Chondrocyte (in vitro differentiated cells): ENCODE measurements around the gene ADGRB3. TPM values are rescaled to one million over a fixed set of nuclear protein-coding genes. Genes with fewer than 3 reads are reported as not detected.

Experiments used
- DNase-seq: peaks from one replicate; pipeline ENCODE4 v3.0.0; 2021; ENCODE audit warnings: mixed read lengths, low spot score
- H3K27ac Mint-ChIP-seq: one replicate; pipeline ENCODE4 v1.8.0; 2021; ENCODE audit warnings: mild to moderate bottlenecking, moderate library complexity, mixed read lengths; ENCODE audit not compliant: unreplicated experiment
- H3K27me3 Mint-ChIP-seq: 2 replicates; pipeline ENCODE4 v1.8.0; 2021; ENCODE audit warnings: low read depth, mixed read lengths
- H3K36me3 Mint-ChIP-seq: 2 replicates; pipeline ENCODE4 v1.8.0; 2021; ENCODE audit warnings: low read depth, mixed read lengths
- H3K4me1 Mint-ChIP-seq: 2 replicates; pipeline ENCODE4 v1.8.0; 2021; ENCODE audit warnings: low read depth, mild to moderate bottlenecking, mixed read lengths
- H3K4me3 Mint-ChIP-seq: one replicate; pipeline ENCODE4 v1.8.0; 2021; ENCODE audit warnings: mild to moderate bottlenecking, moderate library complexity, mixed read lengths; ENCODE audit not compliant: unreplicated experiment
- H3K9me3 Mint-ChIP-seq: 2 replicates; pipeline ENCODE4 v1.8.0; 2021; ENCODE audit warnings: low read depth, mixed read lengths
- total RNA-seq: library from RNA; stranded (reverse); gene quantifications from 3 replicates; pipeline ENCODE4 v1.2.1, GENCODE V29; 2021
- TF ChIP-seq, protein P1 (sequence below): fragments of 200-600 bp; sonication (generic); IDR thresholded peaks from 2 replicates; pipeline ENCODE4 v1.5.0; 2021; ENCODE audit warnings: antibody characterized with exemption, mild to moderate bottlenecking, moderate library complexity

The ADGRB3 gene
- total RNA-seq, 1 donor from 2014 or later = not detected

DNA sequence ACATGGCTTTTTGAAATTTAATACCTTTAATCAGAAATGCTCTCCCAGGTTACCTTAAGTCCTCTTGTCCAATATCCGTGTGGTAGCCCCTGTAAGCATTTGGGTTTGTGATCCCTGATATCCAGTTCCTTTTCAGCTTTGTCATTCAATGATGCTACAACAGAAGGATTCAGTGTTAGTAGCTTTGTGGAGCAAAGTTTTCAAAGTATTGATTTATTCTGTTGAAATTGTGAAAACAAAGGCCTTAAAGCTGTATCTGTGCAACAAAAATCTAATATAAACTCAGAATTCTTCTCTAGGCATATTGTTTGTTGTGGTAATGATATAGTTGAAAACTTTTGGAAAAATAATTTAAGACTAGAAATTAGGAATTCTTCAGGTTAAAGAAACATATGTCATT lies 91.9 kb downstream of the ADGRB3 start:
- DNase-seq = no peak
- Mint-ChIP-seq H3K36me3 (no peaks in the 10 kb centered on the region), H3K4me3 (no peak overlapping the region), H3K9me3 (no peaks in the 10 kb centered on the region), H3K4me1 (no peaks in the 10 kb centered on the region), H3K27ac (no peak overlapping the region), H3K27me3 (peaks cover 2% of the 10 kb centered on the region)
- TF ChIP-seq, protein P1, sequence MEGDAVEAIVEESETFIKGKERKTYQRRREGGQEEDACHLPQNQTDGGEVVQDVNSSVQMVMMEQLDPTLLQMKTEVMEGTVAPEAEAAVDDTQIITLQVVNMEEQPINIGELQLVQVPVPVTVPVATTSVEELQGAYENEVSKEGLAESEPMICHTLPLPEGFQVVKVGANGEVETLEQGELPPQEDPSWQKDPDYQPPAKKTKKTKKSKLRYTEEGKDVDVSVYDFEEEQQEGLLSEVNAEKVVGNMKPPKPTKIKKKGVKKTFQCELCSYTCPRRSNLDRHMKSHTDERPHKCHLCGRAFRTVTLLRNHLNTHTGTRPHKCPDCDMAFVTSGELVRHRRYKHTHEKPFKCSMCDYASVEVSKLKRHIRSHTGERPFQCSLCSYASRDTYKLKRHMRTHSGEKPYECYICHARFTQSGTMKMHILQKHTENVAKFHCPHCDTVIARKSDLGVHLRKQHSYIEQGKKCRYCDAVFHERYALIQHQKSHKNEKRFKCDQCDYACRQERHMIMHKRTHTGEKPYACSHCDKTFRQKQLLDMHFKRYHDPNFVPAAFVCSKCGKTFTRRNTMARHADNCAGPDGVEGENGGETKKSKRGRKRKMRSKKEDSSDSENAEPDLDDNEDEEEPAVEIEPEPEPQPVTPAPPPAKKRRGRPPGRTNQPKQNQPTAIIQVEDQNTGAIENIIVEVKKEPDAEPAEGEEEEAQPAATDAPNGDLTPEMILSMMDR = no peak

DNA sequence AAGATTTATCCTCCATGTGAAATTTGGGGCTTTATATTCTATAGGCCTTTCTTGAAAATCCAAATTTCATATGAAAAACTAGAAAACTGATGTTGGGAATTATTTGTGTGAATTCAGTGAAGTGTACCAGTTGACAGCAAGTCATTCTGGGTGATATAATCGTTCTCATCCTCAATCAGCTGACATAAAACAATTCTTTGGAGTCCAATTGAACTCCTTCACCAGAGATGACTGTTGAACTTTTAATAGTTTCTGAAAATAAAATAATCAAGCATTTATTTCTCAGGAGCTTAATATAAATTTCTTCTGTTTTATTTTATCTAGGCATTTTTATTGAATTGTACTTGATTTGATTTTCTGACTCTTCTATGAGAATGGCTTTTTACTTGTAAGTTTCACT lies 92.6 kb downstream of the ADGRB3 start:
- no peak for DNase-seq
- Mint-ChIP-seq H3K27ac (no peak overlapping the region), H3K4me1 (no peaks in the 10 kb centered on the region), H3K27me3 (peaks cover 2% of the 10 kb centered on the region), H3K4me3 (no peak overlapping the region), H3K36me3 (no peaks in the 10 kb centered on the region), H3K9me3 (no peaks in the 10 kb centered on the region)
- TF ChIP-seq, protein P1 = no peak

DNA sequence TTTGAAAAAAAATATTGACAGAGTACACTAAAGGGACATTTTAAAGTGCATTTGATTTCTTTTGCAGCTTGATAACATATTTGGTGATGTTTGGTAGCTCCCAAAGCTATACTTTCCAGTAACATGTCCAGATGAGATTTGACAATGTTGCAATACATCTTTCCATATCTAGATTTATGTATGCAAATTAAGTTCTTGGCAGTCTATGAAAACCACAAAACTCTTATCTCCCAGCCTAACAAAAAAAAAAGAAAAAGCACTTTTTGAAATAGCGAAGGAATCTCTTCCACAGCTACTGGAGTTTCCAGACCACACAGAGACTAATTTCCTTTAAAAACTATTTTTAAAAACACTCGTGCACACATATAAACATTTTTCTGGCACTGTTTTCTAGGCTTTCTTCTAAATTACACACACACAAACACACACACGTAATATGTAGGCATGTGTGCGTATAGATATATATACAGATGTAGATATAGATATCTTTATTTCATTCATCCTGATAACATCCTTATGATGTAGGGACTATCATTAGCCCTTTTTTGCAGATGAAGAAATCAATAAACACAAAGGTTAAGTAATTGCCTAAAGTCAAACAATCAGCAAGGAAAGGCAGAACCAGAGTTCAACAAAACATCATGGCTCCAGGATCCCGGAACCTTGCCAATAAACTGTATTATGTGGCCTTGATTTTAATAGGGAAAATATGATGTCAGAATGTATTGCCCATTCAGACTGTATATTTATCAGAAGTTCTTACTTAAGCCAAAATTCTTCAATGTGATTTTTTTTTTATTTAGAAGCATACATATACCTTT lies 93.3 kb downstream of the ADGRB3 start:
- no peak for DNase-seq
- H3K9me3 Mint-ChIP-seq = no peaks in the 10 kb centered on the region
- H3K4me1 Mint-ChIP-seq = no peaks in the 10 kb centered on the region
- no peaks in the 10 kb centered on the region for H3K27me3 Mint-ChIP-seq
- no peak overlapping the region for H3K4me3 Mint-ChIP-seq
- TF ChIP-seq, protein P1 = no peak
- no peaks in the 10 kb centered on the region for H3K36me3 Mint-ChIP-seq
- H3K27ac Mint-ChIP-seq = no peak overlapping the region

DNA sequence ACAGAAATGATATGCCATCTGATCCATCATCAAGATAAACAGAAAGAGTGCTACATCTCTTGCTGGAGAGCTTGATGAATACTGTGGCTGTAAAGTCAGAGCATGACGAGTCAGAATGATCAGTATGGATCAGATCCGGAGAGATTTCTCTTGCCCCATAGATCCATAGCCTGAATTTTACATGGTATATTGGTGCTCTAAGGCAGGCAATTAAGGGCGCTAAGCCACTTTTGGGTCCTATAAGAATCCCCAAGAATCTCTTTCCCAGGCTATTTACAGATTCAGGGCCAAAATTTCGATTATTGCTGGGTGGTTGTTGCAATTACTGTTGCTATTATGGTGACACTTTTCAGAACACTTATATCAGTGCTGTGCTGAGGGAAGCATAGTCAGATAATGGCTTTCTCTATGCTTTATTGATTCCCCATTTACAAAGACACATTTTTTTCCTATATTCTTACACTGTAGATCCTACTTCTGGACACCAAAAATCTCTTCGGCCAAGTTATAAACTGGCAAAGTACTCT lies 94.4 kb downstream of the ADGRB3 start:
- TF ChIP-seq, protein P1 = no peak
- H3K4me1 Mint-ChIP-seq = no peaks in the 10 kb centered on the region
- no peak overlapping the region for H3K27ac Mint-ChIP-seq
- no peak for DNase-seq
- H3K36me3 Mint-ChIP-seq = no peaks in the 10 kb centered on the region
- no peaks in the 10 kb centered on the region for H3K27me3 Mint-ChIP-seq
- no peak overlapping the region for H3K4me3 Mint-ChIP-seq
- H3K9me3 Mint-ChIP-seq = no peaks in the 10 kb centered on the region

DNA sequence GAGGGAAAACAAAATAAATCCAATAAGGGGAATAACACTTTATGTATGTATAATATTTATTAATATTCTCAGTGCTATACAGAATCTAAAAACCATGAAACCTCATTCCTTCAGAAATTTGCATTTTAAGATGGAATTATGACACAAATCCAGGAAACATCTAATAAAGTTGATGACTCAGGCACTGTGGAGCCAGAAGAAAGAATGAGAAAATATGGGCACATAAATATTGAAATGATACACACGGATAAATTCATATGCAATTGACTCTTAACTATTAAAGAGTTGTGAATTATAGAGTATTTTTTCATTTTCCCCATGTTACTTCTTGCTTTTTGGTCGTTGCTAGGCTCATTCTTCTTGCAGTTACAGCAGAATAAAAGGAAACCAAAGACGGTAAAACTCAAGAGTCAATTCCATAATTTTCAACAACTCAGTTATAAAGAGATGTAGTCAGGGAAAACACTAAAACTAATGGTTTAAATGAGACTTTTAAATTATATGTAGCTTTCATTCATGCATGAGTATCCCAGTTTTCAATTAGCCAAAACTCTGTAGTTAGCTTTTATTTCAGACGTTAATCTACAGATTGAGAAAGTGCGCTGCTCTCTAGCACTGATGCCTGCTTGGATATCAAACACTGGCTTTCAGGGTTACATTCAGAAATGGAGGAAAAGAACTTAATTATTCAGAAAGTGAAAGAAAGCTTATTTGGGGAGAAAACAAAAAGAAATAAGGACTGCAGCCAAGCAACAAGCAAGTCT lies 95.4 kb downstream of the ADGRB3 start:
- Mint-ChIP-seq H3K4me3 (no peak overlapping the region), H3K36me3 (no peaks in the 10 kb centered on the region), H3K27me3 (no peaks in the 10 kb centered on the region), H3K4me1 (no peaks in the 10 kb centered on the region), H3K9me3 (no peaks in the 10 kb centered on the region), H3K27ac (no peak overlapping the region)
- no peak for DNase-seq
- TF ChIP-seq, protein P1 = no peak
